CD4-positive, alpha-beta T cell (primary cell): ENCODE measurements around the gene PHF2. TPM values are rescaled to one million over a fixed set of nuclear protein-coding genes. Genes with fewer than 3 reads are reported as not detected.

ENCODE experiments used
- ATAC-seq: fragments of 200-7000 bp; cut with Tn5 transposase; one replicate; pipeline ENCODE4 v1.10.0; 2022; ENCODE audit warnings: mild to moderate bottlenecking; ENCODE audit not compliant: poor library complexity
- CTCF ChIA-PET: fragments of 350-600 bp; sonication (Branson Sonifier 250); formaldehyde crosslinking; loops from one replicate; lab custom pipeline; 2021; ENCODE audit warnings: antibody characterized with exemption, inconsistent platforms; lab: Charles Lee
- POLR2A ChIA-PET: fragments of 350-600 bp; sonication (Branson Sonifier 250); formaldehyde crosslinking; loops from one replicate; lab custom pipeline; 2021; ENCODE audit warnings: antibody characterized with exemption, inconsistent platforms; lab: Charles Lee
- DNase-seq, 14 experiments: peaks; one replicate each; pipeline ENCODE4 v3.0.0-alpha.2; 2013 to 2020; ENCODE audit warnings: mixed read lengths in 2 of 14
- H3K27ac ChIP-seq, 2 donors: one replicate each; pipeline versions ENCODE4 v1.5.1 to v1.7.0; 2013; ENCODE audit warnings: low read length in 2 of 2, low read depth in 1 of 2, mild to moderate bottlenecking in 1 of 2
- H3K27me3 ChIP-seq, 2 experiments: 1 replicate in 1 of 2; 2 replicates in 1 of 2; pipeline versions ENCODE4 v1.6.1 to v1.7.0; 2013; ENCODE audit warnings: low read length in 2 of 2, control low read depth in 1 of 2, mild to moderate bottlenecking in 1 of 2, moderate library complexity in 1 of 2; ENCODE audit not compliant: insufficient read depth in 2 of 2, control insufficient read depth in 1 of 2
- H3K36me3 ChIP-seq: one replicate; pipeline ENCODE4 v1.6.1; 2013; ENCODE audit warnings: low read length, control low read depth; ENCODE audit not compliant: insufficient read depth
- H3K4me1 ChIP-seq: one replicate; pipeline ENCODE4 v1.6.1; 2013; ENCODE audit warnings: low read length, control low read depth; ENCODE audit not compliant: insufficient read depth
- H3K4me3 ChIP-seq: one replicate; pipeline ENCODE4 v1.5.1; 2013; ENCODE audit warnings: mild to moderate bottlenecking, low read length, moderate library complexity
- H3K9me3 ChIP-seq, 2 experiments: 1 replicate in 1 of 2; 2 replicates in 1 of 2; pipeline versions ENCODE4 v1.6.1 to v1.7.0; 2013; ENCODE audit warnings: low read length in 2 of 2, mild to moderate bottlenecking in 2 of 2, control low read depth in 1 of 2, moderate library complexity in 1 of 2; ENCODE audit not compliant: control insufficient read depth in 1 of 2, insufficient read depth in 1 of 2
- H3K27ac Mint-ChIP-seq: one replicate; pipeline ENCODE4 v1.8.0; 2020; ENCODE audit warnings: mixed read lengths
- H3K27me3 Mint-ChIP-seq: one replicate; pipeline ENCODE4 v1.8.0; 2021; ENCODE audit warnings: mixed read lengths
- H3K36me3 Mint-ChIP-seq: one replicate; pipeline ENCODE4 v1.8.0; 2021; ENCODE audit warnings: low read depth, mixed read lengths
- H3K4me1 Mint-ChIP-seq: one replicate; pipeline ENCODE4 v1.8.0; 2021; ENCODE audit warnings: low read depth, mixed read lengths
- H3K4me3 Mint-ChIP-seq: one replicate; pipeline ENCODE4 v1.8.0; 2020; ENCODE audit warnings: mild to moderate bottlenecking, mixed read lengths
- H3K9me3 Mint-ChIP-seq: one replicate; pipeline ENCODE4 v1.8.0; 2020; ENCODE audit warnings: mixed read lengths
- CTCF ChIP-seq: fragments of 200-600 bp; IDR thresholded peaks from one replicate; pipeline ENCODE4 v1.8.0; 2022; ENCODE audit warnings: antibody characterized with exemption, mild to moderate bottlenecking
- intact Hi-C, 2 experiments: fragments of 100-400 bp; cut with DNase I in 1 of 2; cut with micrococcal nuclease in 1 of 2; formaldehyde crosslinking; loops; one replicate each; pipeline versions ENCODE4 v1.15.1 to v1.9.0; 2023 to 2025; cut with DNase I, micrococcal nuclease
- total RNA-seq, 174 experiments: library from RNA in 2 of 174; stranded (reverse) in 2 of 174; gene quantifications; one replicate each; pipeline ENCODE4 v1.2.3 and lab custom pipeline; 2021 to 2026

Gene PHF2
- total RNA-seq, 2 experiments from 2014 or later: 27.3 to 28.8 TPM

DNA sequence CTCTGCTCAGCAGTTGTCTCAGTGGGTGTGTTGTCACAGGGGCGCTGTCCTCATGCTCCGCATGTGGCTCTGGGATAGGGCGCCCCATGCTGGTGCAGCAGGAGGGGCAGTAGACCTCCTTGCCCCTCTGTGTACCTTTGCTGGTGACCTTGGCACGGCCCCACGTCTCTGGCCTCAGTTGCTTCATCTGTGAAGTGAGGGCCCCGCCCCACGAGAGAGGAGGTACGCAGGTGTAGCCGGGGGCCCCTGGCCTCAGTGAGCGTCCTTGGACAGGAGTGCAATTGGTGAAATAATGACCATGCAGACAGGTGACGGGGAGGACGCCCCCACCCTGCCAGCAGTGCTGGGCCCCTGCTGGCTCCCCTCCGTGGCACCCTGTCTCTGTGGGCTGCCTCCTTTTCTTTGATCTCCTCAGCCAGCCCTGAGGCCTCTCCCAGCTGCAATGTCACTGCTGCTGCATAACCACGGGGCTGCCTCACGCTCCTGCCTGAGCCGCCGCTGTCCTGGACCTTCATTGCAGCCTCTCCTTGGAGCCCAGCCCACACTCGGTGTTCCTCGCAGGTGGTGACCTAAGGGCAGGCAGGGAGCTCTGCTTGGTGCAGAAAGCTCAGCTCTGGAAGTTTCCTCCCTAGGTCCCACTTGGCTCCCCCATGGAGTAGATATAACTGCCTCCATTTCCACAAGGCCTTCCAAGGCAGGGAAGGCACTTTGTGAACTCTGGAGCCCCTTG, 57.3 kb downstream of the PHF2 start:
- peaks cover 86% of the 10 kb centered on the region for H3K36me3 ChIP-seq
- no peak for TF ChIP-seq CTCF
- no peak overlapping the region for H3K27ac Mint-ChIP-seq
- H3K36me3 Mint-ChIP-seq: peaks cover 81% of the 10 kb centered on the region
- H3K27me3 ChIP-seq: no peaks in the 10 kb centered on the region
- H3K4me1 ChIP-seq: no peaks in the 10 kb centered on the region
- H3K27ac ChIP-seq: no peak overlapping the region
- DNase-seq (peak in 1 of 14 experiments; percentile 11), ATAC-seq (no peak)
- H3K4me1 Mint-ChIP-seq: no peaks in the 10 kb centered on the region
- POLR2A ChIA-PET: no interaction called here
- H3K9me3 ChIP-seq: peaks cover 12 to 14% of the 10 kb centered on the region in 2 experiments
- H3K9me3 Mint-ChIP-seq: peaks cover 10% of the 10 kb centered on the region
- intact Hi-C loops: no loop called here
- no peak overlapping the region for H3K4me3 ChIP-seq
- CTCF ChIA-PET: no interaction called here
- H3K4me3 Mint-ChIP-seq: no peak overlapping the region
- H3K27me3 Mint-ChIP-seq: no peaks in the 10 kb centered on the region

GRCh38 chr9:93634311-93635185, 58.2 kb downstream of the PHF2 start:
- H3K27me3 ChIP-seq: no peaks in the 10 kb centered on the region
- no peak for ATAC-seq
- no peak overlapping the region for H3K4me3 ChIP-seq
- Mint-ChIP-seq H3K27ac (no peak overlapping the region), H3K9me3 (peaks cover 10% of the 10 kb centered on the region), H3K36me3 (peaks cover 89% of the 10 kb centered on the region), H3K4me1 (no peaks in the 10 kb centered on the region), H3K27me3 (no peaks in the 10 kb centered on the region), H3K4me3 (no peak overlapping the region)
- no peak for DNase-seq
- TF ChIP-seq CTCF: no peak
- no peaks in the 10 kb centered on the region for H3K4me1 ChIP-seq
- no peak overlapping the region for H3K27ac ChIP-seq
- peaks cover 88% of the 10 kb centered on the region for H3K36me3 ChIP-seq
- H3K9me3 ChIP-seq: peaks cover 12 to 14% of the 10 kb centered on the region in 2 experiments
- CTCF ChIA-PET: no interaction called here
- intact Hi-C loops: no loop called here
- POLR2A ChIA-PET: no interaction called here

DNA sequence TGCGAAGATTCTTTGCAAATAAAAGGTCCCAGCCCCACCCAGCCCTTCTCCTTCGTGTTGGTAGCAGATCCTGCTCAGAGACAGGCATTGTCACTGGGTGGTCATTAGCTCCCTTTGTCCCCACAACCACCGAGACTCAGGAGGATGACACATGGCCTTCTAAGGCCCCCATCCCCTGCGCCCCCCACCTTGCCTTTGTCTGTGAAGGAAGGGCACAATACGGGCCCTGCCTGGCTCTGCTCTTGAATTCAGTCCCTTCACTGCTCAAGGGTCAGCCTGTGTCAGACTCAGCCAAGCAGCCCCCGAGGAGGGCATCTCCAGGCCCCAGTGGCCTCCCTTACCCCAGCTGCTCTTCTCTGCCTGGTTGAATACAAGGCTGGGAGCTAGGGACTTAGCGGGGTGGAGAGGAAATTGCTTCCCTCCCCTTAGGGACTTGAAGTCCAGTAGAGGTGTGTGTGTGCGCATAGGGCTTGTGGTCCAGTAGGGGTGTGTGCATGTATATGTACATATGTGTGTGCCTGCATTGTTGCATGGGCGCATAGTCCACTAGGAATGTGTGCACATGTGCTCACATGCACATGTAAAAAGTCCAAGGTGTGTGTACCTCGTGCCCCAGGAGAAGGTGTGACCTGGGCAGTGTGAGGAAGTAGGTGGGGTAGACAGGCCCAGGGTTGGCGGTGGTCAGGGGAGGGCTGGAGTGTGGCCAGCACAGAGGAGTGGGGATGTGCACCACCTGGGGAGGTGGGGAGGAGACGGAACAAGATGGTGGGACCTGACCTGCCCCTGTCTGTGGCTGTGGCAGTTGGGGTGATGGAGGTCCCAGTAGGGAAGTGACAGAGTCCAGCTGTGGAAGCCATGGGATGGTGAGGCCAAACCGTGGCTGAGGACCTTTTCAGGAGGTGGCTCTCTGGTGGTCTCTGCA, 59.1 kb downstream of the PHF2 start:
- Mint-ChIP-seq H3K27ac (no peak overlapping the region), H3K27me3 (no peaks in the 10 kb centered on the region), H3K4me3 (no peak overlapping the region), H3K4me1 (no peaks in the 10 kb centered on the region), H3K36me3 (peaks cover 88% of the 10 kb centered on the region), H3K9me3 (peaks cover 10% of the 10 kb centered on the region)
- H3K27me3 ChIP-seq: no peaks in the 10 kb centered on the region
- peaks cover 81% of the 10 kb centered on the region for H3K36me3 ChIP-seq
- no peak overlapping the region for H3K27ac ChIP-seq
- TF ChIP-seq CTCF: no peak
- POLR2A ChIA-PET: no interaction called here
- DNase-seq: no peak
- H3K9me3 ChIP-seq: peaks cover 12 to 14% of the 10 kb centered on the region in 2 experiments
- H3K4me3 ChIP-seq: no peak overlapping the region
- intact Hi-C loops: no loop called here
- no peaks in the 10 kb centered on the region for H3K4me1 ChIP-seq
- CTCF ChIA-PET: no interaction called here
- no peak for ATAC-seq
